Fibroblast of the aortic adventitia (primary cell): Measurements from ENCODE around the gene DNAL1. TPM values are rescaled to one million over a fixed set of nuclear protein-coding genes. Genes with fewer than 3 reads are reported as not detected.

Experiments
- DNase-seq: peaks from one replicate; pipeline ENCODE4 v3.0.0-alpha.2; 2010; ENCODE audit warnings: low read depth
- H3K4me3 ChIP-seq: 2 replicates; pipeline ENCODE4 v1.5.1; 2011; ENCODE audit warnings: low read depth, mild to moderate bottlenecking, control low read depth, low read length, moderate library complexity
- CTCF ChIP-seq: IDR thresholded peaks from 2 replicates; pipeline ENCODE4 v1.5.1; 2011; ENCODE audit warnings: mild to moderate bottlenecking, low read length, control low read depth, inconsistent platforms; ENCODE audit not compliant: insufficient read depth
- total RNA-seq: library from RNA; depleted of rRNA; stranded (reverse); fragments of >200 nt; gene quantifications from 2 replicates; pipeline ENCODE4 v1.2.3, GENCODE V29; 2012; ENCODE audit warnings: low replicate concordance

Gene DNAL1
- total RNA-seq, 1 donor, result 12.7 TPM

- no peak for TF ChIP-seq CTCF
- no peak for DNase-seq
- no peak overlapping the region for H3K4me3 ChIP-seq
These were observed 73.1 kb downstream of the DNAL1 start for GRCh38 chr14:73717711-73718417.

GRCh38 chr14:73718418-73719251 is 73.8 kb downstream of the DNAL1 start:
- no peak for DNase-seq
- TF ChIP-seq CTCF, result no peak
- no peak overlapping the region for H3K4me3 ChIP-seq

GRCh38 chr14:73719361-73719760 is 74.6 kb downstream of the DNAL1 start:
- DNase-seq, result no peak
- no peak overlapping the region for H3K4me3 ChIP-seq
- no peak for TF ChIP-seq CTCF

GRCh38 chr14:73719791-73720190 is 75.0 kb downstream of the DNAL1 start:
- no peak for DNase-seq
- no peak for TF ChIP-seq CTCF
- no peak overlapping the region for H3K4me3 ChIP-seq

GRCh38 chr14:73720636-73721035 is 75.8 kb downstream of the DNAL1 start:
- no peak for DNase-seq
- no peak for TF ChIP-seq CTCF
- H3K4me3 ChIP-seq, result no peak overlapping the region

- no peak overlapping the region for H3K4me3 ChIP-seq
- no peak for TF ChIP-seq CTCF
- no peak for DNase-seq
These were observed 76.5 kb downstream of the DNAL1 start for GRCh38 chr14:73721101-73721821.
